D341Med (cell line): ENCODE measurements around the gene ADISSP.

Experiments
- DNase-seq: peaks from one replicate; pipeline ENCODE4 v3.0.0; 2012; ENCODE audit warnings: low spot score

ADISSP gene

GRCh38 chr20:3738111-3739053 is 29.2 kb downstream of the ADISSP start:
- no peak for DNase-seq

DNA sequence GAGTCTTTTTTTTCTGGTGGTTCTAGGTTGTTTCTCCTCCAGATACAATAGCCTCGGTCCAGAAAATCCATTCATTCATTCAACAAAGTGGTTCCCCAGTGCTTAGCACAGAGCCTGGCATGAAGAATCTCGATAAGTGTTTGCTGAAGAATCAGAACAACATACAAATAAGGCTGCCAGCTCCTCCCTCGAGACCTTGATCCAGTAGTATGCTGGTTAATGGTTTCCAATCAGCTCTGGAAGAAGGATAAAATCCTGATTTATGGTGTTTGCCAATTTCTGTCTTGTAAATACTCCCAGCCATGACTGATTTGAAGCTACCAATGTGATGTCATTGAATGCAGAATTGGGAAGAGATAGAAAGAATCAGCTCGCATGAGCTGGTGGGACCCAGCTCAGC is 31.8 kb downstream of the ADISSP start:
- no peak for DNase-seq

- no peak for DNase-seq
Observed at GRCh38 chr20:3734111-3734843, 33.3 kb downstream of the ADISSP start.

DNA sequence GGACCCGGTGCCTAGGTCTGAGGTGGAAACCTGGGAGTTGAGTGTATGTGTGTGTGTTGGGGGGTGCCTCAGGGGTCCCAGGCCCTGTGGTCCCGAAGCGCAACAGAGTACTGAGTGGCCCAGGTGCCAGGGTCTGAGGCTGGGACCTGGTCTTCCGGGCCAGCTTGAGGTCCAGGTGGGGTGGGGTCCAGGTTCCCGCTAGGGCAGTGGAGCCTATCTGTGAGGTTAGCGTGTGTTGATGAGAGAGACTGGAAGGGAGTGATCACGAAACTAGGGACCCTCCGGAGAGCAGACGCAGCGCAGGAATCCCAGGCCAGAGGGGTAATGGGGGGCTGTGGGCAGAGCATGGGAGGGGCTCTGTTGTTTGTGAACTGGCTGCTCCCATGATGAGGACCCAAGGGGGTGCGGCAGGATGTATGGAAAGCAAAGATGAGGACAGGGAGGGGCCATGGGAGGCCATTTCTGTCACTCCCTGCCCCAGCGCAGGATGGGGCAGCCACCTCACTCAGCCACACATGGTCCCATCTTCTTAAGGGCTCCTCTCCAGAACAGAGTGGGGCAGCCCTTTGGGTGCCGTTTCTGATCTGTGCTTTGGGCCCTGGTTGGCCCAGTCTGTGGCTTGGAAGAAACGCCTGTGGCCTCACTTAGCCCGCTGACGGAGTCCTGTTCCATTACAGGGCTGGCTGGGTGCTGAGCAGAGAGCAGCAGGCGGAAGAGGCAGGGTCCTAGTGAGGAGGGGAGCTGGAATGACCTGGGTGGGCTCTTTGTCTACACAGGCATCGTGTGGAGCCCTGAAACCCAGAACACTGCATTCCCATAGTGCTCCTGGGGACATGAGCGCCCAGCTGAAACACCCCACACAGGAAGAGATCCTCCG is 34.2 kb downstream of the ADISSP start:
- DNase-seq = no peak

DNA sequence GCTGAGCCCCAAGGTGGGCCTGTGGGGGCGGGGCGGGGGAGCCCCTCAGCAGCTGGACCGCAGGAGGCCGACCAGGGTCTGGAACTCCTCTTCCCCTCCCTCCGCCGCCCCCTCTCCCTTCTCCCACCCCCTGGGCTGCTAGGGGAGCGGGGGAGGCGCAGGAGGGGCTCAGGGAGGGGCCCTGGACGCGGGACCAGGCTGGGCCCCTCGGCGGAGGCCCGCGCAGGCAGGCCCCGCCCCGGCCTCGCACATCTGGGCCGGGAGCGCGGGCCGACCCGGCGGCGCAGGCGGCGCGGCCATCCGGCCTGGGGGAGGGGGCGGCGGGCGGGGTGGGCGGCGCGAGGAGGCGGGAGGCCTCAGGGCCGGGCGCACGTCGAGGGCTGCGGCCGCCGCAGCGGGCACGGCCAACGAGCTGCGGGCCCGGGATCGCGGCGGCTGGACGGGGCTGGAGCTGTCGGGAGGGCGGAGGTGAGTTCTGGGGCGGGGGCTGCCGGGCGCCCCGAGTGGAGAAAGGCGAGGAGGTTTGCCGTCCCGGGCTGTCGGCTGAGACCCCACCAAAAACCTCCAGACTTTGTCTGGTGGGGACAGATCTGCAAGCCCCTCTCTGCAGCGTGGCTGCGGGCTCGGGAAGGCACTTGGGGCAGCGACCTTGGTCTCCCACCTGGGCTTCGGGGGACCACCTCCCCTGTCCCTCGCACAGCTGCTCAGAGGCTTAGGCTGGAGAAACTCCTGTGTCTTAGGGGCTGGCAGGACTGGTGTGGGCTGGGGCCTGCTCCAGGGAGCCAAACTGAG is 35.0 kb downstream of the ADISSP start, which contains the start of gene HSPA12B:
HSPA12B (plus strand) TSS at position 359 of the 792 bp plus-strand sequence. CDS start 5,990 bp downstream, outside the sequence.
- no peak for DNase-seq

GRCh38 chr20:3731944-3732326 is 35.6 kb downstream of the ADISSP start:
- DNase-seq = no peak

GRCh38 chr20:3730803-3731672 is 36.5 kb downstream of the ADISSP start:
- DNase-seq = no peak

DNA sequence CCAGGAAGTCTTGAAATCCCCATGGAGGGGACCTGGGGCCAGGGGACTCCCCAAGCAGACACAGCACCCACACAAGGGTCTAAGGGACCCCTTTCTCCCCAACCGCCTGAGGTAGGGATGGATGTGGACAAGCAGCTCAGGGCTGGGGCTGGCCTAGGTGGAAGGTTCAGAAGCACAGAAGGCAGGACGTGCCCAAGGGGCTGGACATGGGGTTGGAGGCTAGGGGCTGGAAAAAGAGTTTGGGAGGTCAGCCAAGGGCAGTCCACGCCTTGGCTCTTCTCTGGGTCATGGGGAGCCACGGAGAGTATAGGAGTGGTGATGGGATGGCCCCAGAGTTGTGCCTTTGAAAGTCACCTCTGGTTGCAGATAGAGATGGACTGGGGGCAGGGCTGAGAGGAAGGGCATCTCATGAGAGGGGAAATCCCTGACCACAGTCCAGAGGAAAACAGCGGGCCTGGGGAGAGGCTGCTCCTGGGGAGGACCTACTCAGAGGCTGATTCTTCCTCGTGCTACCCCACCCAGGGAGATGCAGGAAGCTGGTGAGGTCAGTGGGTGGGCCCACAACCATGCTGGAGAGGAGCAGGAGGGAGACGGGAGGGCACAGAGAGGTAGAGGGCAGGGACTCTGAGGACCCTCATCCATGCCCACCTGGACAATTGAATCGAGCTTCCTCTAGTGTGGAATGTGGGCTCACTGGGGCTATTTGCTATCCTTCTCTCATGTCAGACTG is 37.6 kb downstream of the ADISSP start:
- no peak for DNase-seq

GRCh38 chr20:3729378-3729777 is 38.2 kb downstream of the ADISSP start:
- no peak for DNase-seq

DNA sequence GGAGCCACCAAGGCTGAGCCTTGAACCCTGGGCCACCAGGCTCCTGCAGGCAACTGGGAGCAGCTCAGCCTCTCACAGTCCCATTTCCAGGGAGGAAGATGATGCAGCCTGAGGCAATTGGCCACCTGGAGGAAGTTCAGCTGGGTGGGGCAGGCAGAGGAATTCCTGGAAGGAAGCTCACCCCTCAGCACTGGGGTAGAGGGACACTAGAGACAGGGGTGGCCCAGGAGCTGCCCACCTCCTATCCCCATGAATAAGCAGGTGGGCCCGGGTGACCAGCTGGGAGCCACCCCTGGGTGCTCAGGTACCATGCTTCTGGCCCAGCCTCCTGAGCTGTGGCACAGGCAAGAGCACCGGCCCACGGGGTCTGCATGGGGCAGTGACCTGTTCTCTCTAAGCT is 38.7 kb downstream of the ADISSP start:
- no peak for DNase-seq

DNA sequence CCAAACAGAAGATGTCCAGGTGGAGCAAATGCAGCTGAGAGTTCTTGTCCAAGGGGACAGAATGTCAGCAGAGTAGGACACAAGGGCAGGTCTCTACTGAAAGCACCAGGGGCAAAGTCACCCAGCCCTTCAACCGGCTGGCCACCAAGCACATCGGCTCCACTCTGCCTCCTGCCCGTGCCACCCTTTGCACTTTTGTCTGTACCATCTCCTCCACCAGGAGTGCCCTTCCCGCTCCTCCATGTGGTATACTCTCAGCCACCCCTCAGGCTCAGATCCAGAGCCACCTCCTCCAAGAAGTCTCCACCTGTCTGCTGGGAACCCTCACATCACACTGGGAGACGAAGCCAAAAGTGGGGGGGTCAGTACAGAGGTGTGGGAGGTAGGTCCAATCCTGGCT is 39.2 kb downstream of the ADISSP start:
- no peak for DNase-seq

- DNase-seq = no peak
Observed at GRCh38 chr20:3727401-3728021, 40.0 kb downstream of the ADISSP start.

DNA sequence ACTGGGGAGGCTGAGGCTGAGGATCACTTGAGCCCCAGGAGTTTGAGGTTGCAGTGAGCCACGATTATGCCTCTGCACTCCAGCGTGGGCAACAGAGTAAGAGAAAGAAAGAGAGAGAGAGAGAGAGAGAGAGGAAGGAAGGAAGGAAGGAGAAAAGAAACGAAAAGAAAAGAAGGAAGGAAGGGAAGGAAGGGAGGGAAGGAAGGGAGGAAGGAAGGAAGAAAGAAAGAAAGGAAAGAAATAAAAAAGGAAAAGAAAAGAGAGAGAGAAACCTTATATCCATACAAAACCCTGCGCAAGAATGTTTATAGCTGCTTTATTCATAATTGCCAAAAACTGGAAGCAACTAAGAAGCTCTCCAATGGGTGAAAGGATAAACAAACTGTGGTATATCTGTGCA is 43.2 kb downstream of the ADISSP start:
- DNase-seq = no peak

- DNase-seq = no peak
Observed at GRCh38 chr20:3723284-3723683, 44.3 kb downstream of the ADISSP start.

- no peak for DNase-seq
Observed at GRCh38 chr20:3721912-3722311, 45.6 kb downstream of the ADISSP start.

DNA sequence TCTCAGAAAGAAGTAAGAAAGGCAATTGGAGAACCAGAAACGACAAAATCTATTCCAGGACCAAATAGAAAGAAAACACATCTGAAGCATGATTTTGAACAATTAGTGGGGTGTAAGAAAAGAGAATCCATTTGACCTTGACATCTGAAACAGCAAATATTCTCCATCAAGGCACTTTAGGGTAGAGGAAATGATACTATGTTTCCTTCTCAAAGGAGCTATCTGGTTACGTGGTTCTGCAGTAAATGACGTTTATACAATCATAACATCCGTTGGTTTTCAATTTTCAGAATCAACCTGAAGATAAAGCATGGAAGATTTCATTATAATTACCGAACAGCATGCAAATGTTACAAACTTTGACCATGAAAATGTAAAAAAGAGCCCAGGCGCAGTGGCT is 46.9 kb downstream of the ADISSP start:
- DNase-seq = no peak

DNA sequence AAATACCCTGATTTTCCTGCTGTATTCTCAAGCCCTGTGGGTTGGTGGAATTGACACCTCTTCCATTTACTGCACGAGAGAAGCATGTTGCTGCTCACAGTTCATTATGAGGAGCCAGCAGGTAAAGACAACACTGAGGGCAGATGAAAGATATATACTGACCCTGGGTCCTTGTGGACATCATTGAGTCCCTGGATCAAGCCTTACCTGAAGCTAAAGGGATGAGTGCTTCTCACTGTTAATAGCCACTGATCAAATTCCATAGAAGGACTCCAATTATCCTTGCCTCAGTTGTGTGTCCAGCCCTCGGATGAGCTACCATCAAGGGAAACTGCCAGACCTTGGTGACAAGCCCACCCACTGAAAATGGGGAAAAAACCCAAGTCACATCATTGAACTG is 47.5 kb downstream of the ADISSP start:
- DNase-seq = no peak

GRCh38 chr20:3719046-3719445 is 48.5 kb downstream of the ADISSP start:
- DNase-seq = no peak

DNA sequence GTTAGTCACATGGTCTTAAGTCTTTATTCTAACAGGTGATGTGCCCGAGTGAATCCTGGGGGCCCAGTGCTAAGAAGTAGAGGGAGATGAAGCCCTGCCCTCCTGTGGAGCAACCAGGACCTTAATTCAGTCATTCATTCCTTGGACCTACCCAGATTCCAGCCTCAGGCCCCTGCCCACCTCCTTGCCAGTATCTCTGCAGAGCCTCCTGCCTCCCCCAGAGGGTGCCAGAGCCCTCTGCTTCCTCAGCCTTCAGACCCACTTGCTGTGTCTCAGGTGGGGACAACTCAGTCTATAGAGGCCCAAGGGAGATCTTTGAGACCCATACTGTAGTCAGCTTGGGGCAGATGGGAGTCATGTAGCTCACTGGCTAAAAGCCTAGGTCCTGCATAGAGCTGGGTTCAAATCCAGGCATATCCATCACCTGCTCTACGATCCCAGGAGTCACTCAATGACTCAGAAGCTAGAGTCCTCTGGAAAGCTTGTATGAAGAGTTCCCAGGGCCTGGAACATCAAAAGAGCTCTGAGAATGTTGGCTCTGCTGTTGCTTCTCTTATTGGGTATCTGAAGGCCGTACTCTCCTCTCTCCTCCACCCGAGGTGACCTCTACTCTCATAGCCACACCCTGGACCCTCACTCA is 51.2 kb downstream of the ADISSP start:
- DNase-seq = peak; percentile 80
